BE2C (cell line): ENCODE results near the gene TNFRSF1A.

Source experiments
- DNase-seq: peaks from one replicate; pipeline ENCODE4 v3.0.0-alpha.2; 2020
- H3K27me3 ChIP-seq: fragments of 250-450 bp; sonication (Bioruptor Pico); 2 replicates; pipeline ENCODE4 v1.5.1; 2020; ENCODE audit warnings: mild to moderate bottlenecking
- H3K36me3 ChIP-seq: fragments of 250-450 bp; sonication (Bioruptor Pico); 2 replicates; pipeline ENCODE4 v1.5.1; 2020; ENCODE audit warnings: mild to moderate bottlenecking
- H3K4me1 ChIP-seq: fragments of 250-450 bp; sonication (Bioruptor Pico); 2 replicates; pipeline ENCODE4 v1.5.1; 2020
- H3K4me3 ChIP-seq: 2 replicates; pipeline ENCODE4 v1.5.1; 2011; ENCODE audit warnings: low read depth, low read length
- H3K9me3 ChIP-seq: fragments of 250-450 bp; sonication (Bioruptor Pico); 2 replicates; pipeline ENCODE4 v1.5.1; 2020
- CTCF ChIP-seq: IDR thresholded peaks from 2 replicates; pipeline ENCODE4 v1.5.1; 2012; ENCODE audit warnings: mild to moderate bottlenecking, low read depth, low read length

Gene TNFRSF1A

DNA sequence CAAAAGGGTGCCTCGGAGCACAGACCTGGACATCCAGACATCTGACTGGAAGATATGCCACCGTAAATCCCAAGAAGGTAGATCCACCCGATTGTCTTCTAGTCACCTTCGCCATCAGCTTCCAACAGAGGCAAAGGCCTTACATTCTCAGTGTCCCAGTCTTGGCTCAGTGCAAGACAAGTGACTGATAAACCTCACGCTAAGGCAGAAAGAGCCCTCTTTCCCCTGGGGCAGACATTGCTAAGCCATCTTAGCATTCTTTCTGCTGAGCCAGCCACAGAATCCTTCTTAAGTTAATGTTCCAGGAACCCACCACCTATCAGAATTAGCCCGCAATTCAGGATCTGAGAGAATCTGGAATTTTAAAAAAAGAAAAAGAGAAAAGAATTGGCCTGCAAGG lies 35.7 kb downstream of the TNFRSF1A start:
- H3K4me3 ChIP-seq = no peak overlapping the region
- H3K9me3 ChIP-seq = no peaks in the 10 kb centered on the region
- DNase-seq = no peak
- no peaks in the 10 kb centered on the region for H3K27me3 ChIP-seq
- no peaks in the 10 kb centered on the region for H3K4me1 ChIP-seq
- no peaks in the 10 kb centered on the region for H3K36me3 ChIP-seq
- TF ChIP-seq CTCF = no peak

DNA sequence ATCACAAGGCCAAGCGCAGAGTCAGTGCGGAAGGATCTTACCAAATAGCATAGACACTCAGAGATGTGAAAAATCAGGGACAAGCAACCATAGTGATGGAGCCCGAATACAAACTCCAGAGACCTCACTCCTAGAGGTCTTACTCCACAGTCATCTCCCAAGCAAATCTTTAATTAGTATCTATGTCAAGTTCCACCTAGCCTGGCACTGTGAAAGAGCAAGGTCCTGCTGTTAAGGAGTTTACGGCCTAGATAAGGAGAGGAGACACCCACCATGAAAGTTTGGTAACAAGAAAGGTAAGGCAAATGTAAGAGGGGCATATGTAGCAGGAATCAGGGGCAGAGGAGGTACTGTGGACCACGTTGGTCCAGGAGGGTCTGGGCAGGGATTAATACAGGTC lies 38.8 kb downstream of the TNFRSF1A start:
- H3K36me3 ChIP-seq = no peaks in the 10 kb centered on the region
- no peak for DNase-seq

GRCh38 chr12:6302621-6303020 lies 39.3 kb downstream of the TNFRSF1A start:
- Histone ChIP-seq H3K4me3 (no peak overlapping the region), H3K9me3 (no peaks in the 10 kb centered on the region), H3K4me1 (no peaks in the 10 kb centered on the region), H3K27me3 (no peaks in the 10 kb centered on the region), H3K36me3 (no peaks in the 10 kb centered on the region)
- no peak for TF ChIP-seq CTCF
- DNase-seq = no peak

More for the DNA sequence above, 38.8 kb downstream of the TNFRSF1A start:
- Histone ChIP-seq H3K9me3 (no peaks in the 10 kb centered on the region), H3K4me1 (no peaks in the 10 kb centered on the region), H3K4me3 (no peak overlapping the region), H3K27me3 (no peaks in the 10 kb centered on the region)
- TF ChIP-seq CTCF = no peak

DNA sequence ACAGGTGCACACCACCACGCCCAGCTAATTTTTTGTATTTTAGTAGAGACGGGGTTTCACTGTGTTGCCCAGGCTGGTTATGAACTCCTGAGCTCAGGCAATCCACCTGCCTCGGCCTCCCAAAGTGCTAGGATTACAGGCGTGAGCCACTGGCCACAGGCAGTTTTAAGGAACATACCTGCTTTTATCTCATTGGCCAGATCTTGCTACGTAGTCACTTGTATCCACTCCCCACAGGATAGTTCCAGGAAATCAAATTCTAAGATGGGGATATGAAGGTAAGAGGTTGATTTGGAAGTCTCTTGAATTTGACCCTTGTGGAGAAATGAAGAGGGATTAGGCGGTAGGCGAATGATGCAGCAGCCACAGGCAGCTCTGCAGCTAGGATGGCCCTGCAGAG lies 40.2 kb downstream of the TNFRSF1A start:
- H3K27me3 ChIP-seq = no peaks in the 10 kb centered on the region
- H3K9me3 ChIP-seq = no peaks in the 10 kb centered on the region
- no peaks in the 10 kb centered on the region for H3K36me3 ChIP-seq
- no peak for DNase-seq
- H3K4me3 ChIP-seq = no peak overlapping the region
- TF ChIP-seq CTCF = no peak
- H3K4me1 ChIP-seq = no peaks in the 10 kb centered on the region

DNA sequence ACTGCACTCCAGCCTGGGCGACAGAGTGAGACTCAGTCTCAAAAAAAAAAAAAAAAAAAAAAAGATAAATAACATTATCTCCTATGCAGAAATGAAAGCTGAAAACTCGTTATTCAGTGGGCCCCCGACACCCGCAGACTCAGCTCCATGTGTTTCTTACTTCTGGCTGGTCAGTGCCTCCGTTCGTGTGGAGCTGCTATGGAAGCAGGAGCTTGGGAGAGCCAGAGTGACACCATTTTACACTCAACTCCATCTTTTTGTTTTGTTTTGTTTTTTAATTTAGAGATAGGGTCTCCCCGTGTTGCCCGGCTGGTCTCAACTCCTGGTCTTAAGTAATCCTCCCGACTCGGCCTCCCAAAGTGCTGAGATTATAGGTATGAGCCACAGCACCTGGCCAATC lies 44.7 kb downstream of the TNFRSF1A start:
- no peak overlapping the region for H3K4me3 ChIP-seq
- no peak for DNase-seq
- no peak for TF ChIP-seq CTCF
- no peaks in the 10 kb centered on the region for H3K27me3 ChIP-seq
- H3K9me3 ChIP-seq = no peaks in the 10 kb centered on the region
- no peaks in the 10 kb centered on the region for H3K36me3 ChIP-seq
- H3K4me1 ChIP-seq = peaks cover 4% of the 10 kb centered on the region; the same call in 1 of the 2 replicates

- H3K9me3 ChIP-seq = no peaks in the 10 kb centered on the region
- H3K4me3 ChIP-seq = no peak overlapping the region
- peaks cover 4% of the 10 kb centered on the region; the same call in 1 of the 2 replicates for H3K4me1 ChIP-seq
- TF ChIP-seq CTCF = no peak
- H3K27me3 ChIP-seq = no peaks in the 10 kb centered on the region
- no peaks in the 10 kb centered on the region for H3K36me3 ChIP-seq
- DNase-seq = no peak
Observed at GRCh38 chr12:6295094-6295811, 46.6 kb downstream of the TNFRSF1A start.
